Sigmoid colon (tissue), 7 donors: ENCODE results near the gene TMEM37. TPM values are rescaled to one million over a fixed set of nuclear protein-coding genes. Genes with fewer than 3 reads are reported as not detected.

Experiments used
- DNase-seq: peaks from one replicate; pipeline ENCODE4 v3.0.0-alpha.2; 2019
- H3K27ac ChIP-seq, 4 donors: fragments of 200-600 bp; sonication (generic); one replicate each; pipeline ENCODE4 v1.5.1; 2016 to 2019; ENCODE audit warnings: mild to moderate bottlenecking in 1 of 4
- H3K27me3 ChIP-seq, 3 donors: fragments of 200-600 bp; sonication (generic); one replicate each; pipeline ENCODE4 v1.5.1; 2019; ENCODE audit warnings: mild to moderate bottlenecking in 1 of 3
- H3K36me3 ChIP-seq, 4 donors: fragments of 200-600 bp; sonication (generic); one replicate each; pipeline ENCODE4 v1.5.1; 2016 to 2019
- H3K4me1 ChIP-seq, 4 donors: fragments of 200-600 bp; sonication (generic); one replicate each; pipeline ENCODE4 v1.5.1; 2017 to 2019
- H3K4me3 ChIP-seq, 4 donors: fragments of 200-600 bp; sonication (generic); one replicate each; pipeline ENCODE4 v1.5.1; 2017 to 2019; ENCODE audit warnings: mild to moderate bottlenecking in 2 of 4, moderate library complexity in 1 of 4
- H3K9me3 ChIP-seq, 4 donors: fragments of 200-600 bp in 3 of 4; sonication (generic) in 3 of 4; one replicate each; pipeline versions ENCODE4 v1.5.1 to v1.6.1; 2013 to 2019
- EP300 ChIP-seq, 4 donors: sonication (generic); formaldehyde crosslinking; IDR thresholded peaks; one replicate each; pipeline ENCODE4 v1.6.1; 2017; ENCODE audit warnings: antibody characterized with exemption in 4 of 4
- POLR2A ChIP-seq, 2 donors: fragments of 450-650 bp; IDR thresholded peaks; one replicate each; pipeline ENCODE4 v1.6.1; 2016; ENCODE audit warnings: antibody characterized with exemption in 2 of 2, mild to moderate bottlenecking in 2 of 2, moderate library complexity in 2 of 2
- POLR2AphosphoS5 ChIP-seq, 4 donors: sonication (generic); formaldehyde crosslinking; IDR thresholded peaks; one replicate each; pipeline ENCODE4 v1.6.1; 2017; ENCODE audit warnings: antibody characterized with exemption in 4 of 4
- WGBS, 2 donors: extraction: QIAGEN DNeasy Blood & Tissue Kit; methylation state at CpG; one replicate each; pipeline ENCODE4 v1.1.7; 2013; 5-methylcytosine and 5-hydroxymethylcytosine counted together
- intact Hi-C: fragments of 100-400 bp; cut with DNase I; formaldehyde crosslinking; loops from one replicate; pipeline ENCODE4 v1.15.1; 2023
- polyA plus RNA-seq, 3 donors: library from polyadenylated mRNA; stranded (reverse); fragments of 200-250 nt; gene quantifications; one replicate each; pipeline ENCODE4 v1.2.3, GENCODE V29; 2013
- total RNA-seq, 4 donors: library from RNA; depleted of rRNA; stranded (reverse); fragments of >200 nt; gene quantifications; one replicate each; pipeline ENCODE4 v1.1.0, GENCODE V29; 2016
- TF ChIP-seq, protein P1 (sequence below), 4 experiments: fragments of 450-650 bp in 3 of 4; fragments of 200-600 bp in 1 of 4; IDR thresholded peaks; one replicate each; pipeline ENCODE4 v1.5.1; 2016 to 2019; ENCODE audit warnings: antibody characterized with exemption in 4 of 4, mild to moderate bottlenecking in 3 of 4, moderate library complexity in 2 of 4
- donor health status: healthy with polysubstance abuse.
- donor health status: Bipolar disorder and iron deficiency.
- donor health status: healthy.

Gene TMEM37
- total and polyA plus RNA-seq, 7 donors, result 0.55 to 96.9 (median 6.1) TPM

- WGBS, 2 donors, result 52 to 85% methylated on average over 1 of the region's 1 CpG
- no peak for TF ChIP-seq POLR2A (IDR thresholded peaks at IDR 0.05)
- TF ChIP-seq, protein P1, sequence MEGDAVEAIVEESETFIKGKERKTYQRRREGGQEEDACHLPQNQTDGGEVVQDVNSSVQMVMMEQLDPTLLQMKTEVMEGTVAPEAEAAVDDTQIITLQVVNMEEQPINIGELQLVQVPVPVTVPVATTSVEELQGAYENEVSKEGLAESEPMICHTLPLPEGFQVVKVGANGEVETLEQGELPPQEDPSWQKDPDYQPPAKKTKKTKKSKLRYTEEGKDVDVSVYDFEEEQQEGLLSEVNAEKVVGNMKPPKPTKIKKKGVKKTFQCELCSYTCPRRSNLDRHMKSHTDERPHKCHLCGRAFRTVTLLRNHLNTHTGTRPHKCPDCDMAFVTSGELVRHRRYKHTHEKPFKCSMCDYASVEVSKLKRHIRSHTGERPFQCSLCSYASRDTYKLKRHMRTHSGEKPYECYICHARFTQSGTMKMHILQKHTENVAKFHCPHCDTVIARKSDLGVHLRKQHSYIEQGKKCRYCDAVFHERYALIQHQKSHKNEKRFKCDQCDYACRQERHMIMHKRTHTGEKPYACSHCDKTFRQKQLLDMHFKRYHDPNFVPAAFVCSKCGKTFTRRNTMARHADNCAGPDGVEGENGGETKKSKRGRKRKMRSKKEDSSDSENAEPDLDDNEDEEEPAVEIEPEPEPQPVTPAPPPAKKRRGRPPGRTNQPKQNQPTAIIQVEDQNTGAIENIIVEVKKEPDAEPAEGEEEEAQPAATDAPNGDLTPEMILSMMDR (IDR thresholded peaks at IDR 0.05), result no peak
- TF ChIP-seq POLR2AphosphoS5 (IDR thresholded peaks at IDR 0.05), result no peak
- no peak for TF ChIP-seq EP300 (IDR thresholded peaks at IDR 0.05)
- intact Hi-C loops, result no loop called here
- Histone ChIP-seq H3K36me3 (no peaks in the 10 kb centered on the region), H3K9me3 (peaks cover 0 to 5% (median 0%) of the 10 kb centered on the region in 4 donors), H3K27ac (no peak overlapping the region), H3K4me3 (no peak overlapping the region), H3K4me1 (no peaks in the 10 kb centered on the region), H3K27me3 (no peaks in the 10 kb centered on the region)
- no peak for DNase-seq
Observed at GRCh38 chr2:119425119-119425405, 6.6 kb upstream of the TMEM37 start.

DNA sequence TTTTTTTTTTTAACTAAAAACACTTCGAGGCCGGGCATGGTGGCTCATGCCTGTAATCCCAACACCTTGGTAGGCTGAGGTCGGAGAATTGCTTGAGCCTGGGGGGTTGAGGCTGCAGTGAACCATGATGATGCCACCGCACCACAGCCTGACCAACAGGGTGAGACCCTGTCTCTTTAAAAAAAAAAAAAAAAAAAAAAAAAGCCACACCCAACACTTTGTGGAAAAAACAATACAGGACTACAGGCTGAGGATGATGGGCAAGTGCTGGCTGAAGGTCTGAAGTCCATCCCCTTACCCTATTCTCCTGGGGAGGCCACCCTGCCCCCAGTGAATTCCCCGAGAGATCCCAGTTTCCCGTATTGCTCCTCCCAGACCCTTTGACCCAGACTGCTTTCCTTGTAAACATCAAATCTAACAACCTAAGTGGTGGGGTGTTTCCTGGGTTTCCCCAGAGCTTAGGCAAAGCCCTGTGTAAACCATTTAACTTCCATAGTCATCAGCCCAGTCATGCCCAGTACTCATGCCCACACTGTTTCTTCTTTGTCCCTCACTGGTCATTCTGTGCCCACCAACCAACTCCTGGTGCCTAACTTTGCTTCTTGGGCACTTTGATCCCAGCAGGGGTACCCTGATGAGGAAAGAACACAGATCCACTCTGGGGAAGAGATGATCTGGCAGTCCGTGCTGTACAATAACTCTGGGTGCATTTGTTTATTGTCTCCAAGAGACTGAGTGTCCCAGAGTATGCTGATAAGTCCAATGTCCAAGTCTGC, 5.8 kb upstream of the TMEM37 start:
- H3K4me3 ChIP-seq, result no peak overlapping the region
- intact Hi-C loops, result no loop called here
- WGBS, 2 donors, result 30 to 63% methylated on average over 7 of the region's 7 CpGs
- H3K27ac ChIP-seq, result no peak overlapping the region
- TF ChIP-seq POLR2A (IDR thresholded peaks at IDR 0.05) (no peak), EP300 (IDR thresholded peaks at IDR 0.05) (no peak)
- H3K27me3 ChIP-seq, result no peaks in the 10 kb centered on the region
- peaks cover 0 to 5% (median 0%) of the 10 kb centered on the region in 4 donors for H3K9me3 ChIP-seq
- no peaks in the 10 kb centered on the region for H3K4me1 ChIP-seq
- H3K36me3 ChIP-seq, result no peaks in the 10 kb centered on the region
- DNase-seq, result no peak

GRCh38 chr2:119426396-119426675, 5.3 kb upstream of the TMEM37 start:
- intact Hi-C loops, result no loop called here
- TF ChIP-seq, protein P1 (IDR thresholded peaks at IDR 0.05), result no peak
- no peak for TF ChIP-seq POLR2A (IDR thresholded peaks at IDR 0.05)
- no peak for TF ChIP-seq EP300 (IDR thresholded peaks at IDR 0.05)
- no peak for TF ChIP-seq POLR2AphosphoS5 (IDR thresholded peaks at IDR 0.05)
- WGBS, 2 donors, result 9 to 40% methylated on average over 5 of the region's 5 CpGs
- Histone ChIP-seq H3K27me3 (no peaks in the 10 kb centered on the region), H3K9me3 (no peaks in the 10 kb centered on the region), H3K4me3 (no peak overlapping the region), H3K27ac (no peak overlapping the region), H3K4me1 (peaks cover 0 to 4% (median 2%) of the 10 kb centered on the region in 4 donors), H3K36me3 (no peaks in the 10 kb centered on the region)
- DNase-seq, result no peak

DNA sequence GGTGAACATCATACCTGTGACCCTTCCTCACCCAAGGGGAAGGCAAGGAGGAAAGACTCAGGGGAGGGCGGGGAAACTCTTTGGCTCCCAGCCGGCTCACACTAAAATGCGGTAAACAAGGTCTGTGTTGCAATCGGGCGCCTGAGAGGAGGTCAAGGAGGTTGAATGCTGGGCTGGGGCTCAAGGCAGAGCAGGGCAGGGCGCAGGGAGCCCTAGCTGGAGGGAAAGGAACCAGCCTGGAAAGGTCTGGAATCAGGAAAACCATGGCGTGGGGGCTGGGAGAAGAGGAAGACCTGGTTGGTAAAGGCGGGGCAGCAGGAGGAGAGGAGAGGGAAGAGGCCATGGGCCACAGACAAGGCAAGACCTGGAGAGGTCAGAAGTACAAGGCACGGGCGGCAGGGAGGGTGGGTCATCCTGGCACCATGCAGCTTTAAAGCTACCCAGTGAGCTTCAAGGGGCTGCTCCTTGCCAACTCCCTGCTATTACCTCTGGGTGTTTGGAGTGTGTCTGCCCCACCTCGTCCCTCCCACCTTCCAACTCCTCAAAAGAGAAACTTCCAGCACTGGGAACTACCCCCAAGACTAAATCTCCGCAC, 4.8 kb upstream of the TMEM37 start:
- intact Hi-C loops, result no loop called here
- 13 to 58% methylated on average over 12 of the region's 12 CpGs for WGBS, 2 donors
- no peaks in the 10 kb centered on the region for H3K9me3 ChIP-seq
- TF ChIP-seq POLR2A (IDR thresholded peaks at IDR 0.05) (no peak), POLR2AphosphoS5 (IDR thresholded peaks at IDR 0.05) (no peak), EP300 (IDR thresholded peaks at IDR 0.05) (no peak)
- TF ChIP-seq, protein P1 (IDR thresholded peaks at IDR 0.05), result no peak
- peaks cover 0 to 2% (median 0%) of the 10 kb centered on the region in 3 donors for H3K27me3 ChIP-seq
- no peak overlapping the region for H3K27ac ChIP-seq
- H3K36me3 ChIP-seq, result no peaks in the 10 kb centered on the region
- no peak overlapping the region for H3K4me3 ChIP-seq
- DNase-seq, result peak; percentile 78
- peaks cover 0 to 10% (median 5%) of the 10 kb centered on the region in 4 donors for H3K4me1 ChIP-seq

DNA sequence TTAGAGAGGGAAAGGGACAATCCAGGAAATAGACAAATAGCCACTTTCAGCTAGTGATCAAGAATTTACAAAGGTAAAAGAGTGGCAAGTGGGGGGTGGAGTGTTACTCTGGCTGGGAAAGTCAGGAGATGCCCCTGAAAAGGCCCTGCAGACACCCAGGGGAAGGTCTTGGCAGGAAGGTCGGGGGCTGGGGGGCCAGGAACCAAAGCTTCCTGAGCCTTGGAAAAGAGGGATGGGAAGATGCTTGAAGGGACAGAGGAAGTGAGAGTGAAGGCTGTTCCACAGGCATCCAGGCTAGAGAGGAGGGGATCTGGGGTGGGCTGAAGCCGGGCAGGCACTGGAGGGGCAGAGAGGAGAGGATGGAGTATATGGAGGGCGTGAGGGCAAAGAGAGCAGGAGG, 3.9 kb upstream of the TMEM37 start:
- WGBS, 2 donors, result 84% methylated on average over 3 of the region's 3 CpGs
- Histone ChIP-seq H3K9me3 (no peaks in the 10 kb centered on the region), H3K27ac (no peak overlapping the region), H3K4me1 (peaks cover 0 to 19% (median 13%) of the 10 kb centered on the region in 4 donors), H3K36me3 (no peaks in the 10 kb centered on the region), H3K27me3 (peaks cover 0 to 4% (median 0%) of the 10 kb centered on the region in 3 donors), H3K4me3 (no peak overlapping the region)
- no peak for TF ChIP-seq POLR2AphosphoS5 (IDR thresholded peaks at IDR 0.05)
- TF ChIP-seq POLR2A (IDR thresholded peaks at IDR 0.05), result no peak
- intact Hi-C loops, result no loop called here
- no peak for DNase-seq
